HTERT RPE-1 (cell line): ENCODE results near the gene UFD1.

Experiments
- in situ Hi-C: fragments of 300-500 bp; cut with MboI; formaldehyde crosslinking; loops from 4 replicates; pipeline ENCODE4 v1.14.3; 2020; ENCODE audit warnings: low sequenced_read_pairs

UFD1 gene

GRCh38 chr22:19400881-19401280, 78.1 kb downstream of the UFD1 start:
- in situ Hi-C loops: no loop called here
